Measurements from ENCODE around the gene OR2S2.
"Not testable (repeated sequence)": the region's sequence is repeated elsewhere in the genome, so short reads cannot be mapped to it uniquely, and the experiment has no call there.

Gene OR2S2, protein sequence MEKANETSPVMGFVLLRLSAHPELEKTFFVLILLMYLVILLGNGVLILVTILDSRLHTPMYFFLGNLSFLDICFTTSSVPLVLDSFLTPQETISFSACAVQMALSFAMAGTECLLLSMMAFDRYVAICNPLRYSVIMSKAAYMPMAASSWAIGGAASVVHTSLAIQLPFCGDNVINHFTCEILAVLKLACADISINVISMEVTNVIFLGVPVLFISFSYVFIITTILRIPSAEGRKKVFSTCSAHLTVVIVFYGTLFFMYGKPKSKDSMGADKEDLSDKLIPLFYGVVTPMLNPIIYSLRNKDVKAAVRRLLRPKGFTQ

DNA sequence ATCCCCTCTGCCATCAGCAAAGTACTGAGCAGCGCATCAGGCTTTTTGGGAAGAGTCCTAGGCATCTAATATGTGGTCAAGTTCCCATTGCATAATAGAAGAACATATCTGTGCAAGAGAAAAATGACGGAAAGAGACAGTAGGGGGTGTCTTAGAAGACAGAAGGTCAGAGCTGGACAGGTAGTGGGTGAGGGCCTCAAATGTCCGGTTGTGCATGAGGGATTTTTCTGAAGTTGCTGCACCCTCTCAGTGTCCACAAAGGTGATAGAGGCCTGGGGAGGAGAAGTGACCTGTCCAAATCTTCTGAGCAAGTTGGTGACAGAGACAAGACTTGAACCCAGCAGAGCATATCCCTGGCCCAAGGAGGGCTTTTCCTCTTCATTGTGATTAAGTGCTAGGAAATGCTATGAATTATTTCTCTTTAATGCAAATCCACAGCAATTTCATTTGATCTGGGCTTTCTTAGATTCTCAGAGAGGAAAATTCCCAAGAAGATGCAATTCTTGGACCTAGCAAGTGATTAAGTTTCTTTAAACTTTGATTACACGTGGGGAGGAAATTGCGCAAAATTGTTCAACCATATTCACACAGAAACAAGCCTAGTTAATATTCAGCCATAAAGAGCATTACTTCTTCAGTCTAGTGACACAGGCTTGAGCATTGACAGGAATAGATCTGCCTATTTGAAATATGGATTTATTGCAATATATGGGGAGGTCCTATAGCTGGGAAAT lies at the start of gene OR2S2:
TSS of gene OR2S2 (minus strand) at position 51 of the 734 bp plus-strand sequence. CDS start 56 bp downstream, outside the sequence.
- no peak for DNase-seq (ENCODE audit: low read depth)

DNA sequence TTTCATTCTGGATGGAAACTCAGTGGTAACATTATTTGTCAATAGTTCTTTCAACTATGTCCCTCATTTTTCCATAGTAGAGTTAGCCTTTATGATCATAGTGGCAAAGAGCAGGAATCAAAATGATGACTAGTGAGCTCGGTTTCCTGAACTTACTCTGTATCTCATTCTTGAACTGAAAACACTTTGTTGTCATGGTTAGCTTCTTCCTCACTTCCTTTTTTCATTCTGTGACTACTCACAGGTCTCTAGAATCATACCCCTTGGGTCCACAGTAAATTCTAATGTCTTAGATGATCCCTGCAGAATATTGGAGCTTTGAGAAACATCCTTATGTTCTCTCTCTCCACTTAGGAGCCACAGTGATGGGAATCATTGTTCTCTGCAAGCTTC lies 49.4 kb upstream of the OR2S2 start:
- no peak for DNase-seq (ENCODE audit: low read depth)

DNA sequence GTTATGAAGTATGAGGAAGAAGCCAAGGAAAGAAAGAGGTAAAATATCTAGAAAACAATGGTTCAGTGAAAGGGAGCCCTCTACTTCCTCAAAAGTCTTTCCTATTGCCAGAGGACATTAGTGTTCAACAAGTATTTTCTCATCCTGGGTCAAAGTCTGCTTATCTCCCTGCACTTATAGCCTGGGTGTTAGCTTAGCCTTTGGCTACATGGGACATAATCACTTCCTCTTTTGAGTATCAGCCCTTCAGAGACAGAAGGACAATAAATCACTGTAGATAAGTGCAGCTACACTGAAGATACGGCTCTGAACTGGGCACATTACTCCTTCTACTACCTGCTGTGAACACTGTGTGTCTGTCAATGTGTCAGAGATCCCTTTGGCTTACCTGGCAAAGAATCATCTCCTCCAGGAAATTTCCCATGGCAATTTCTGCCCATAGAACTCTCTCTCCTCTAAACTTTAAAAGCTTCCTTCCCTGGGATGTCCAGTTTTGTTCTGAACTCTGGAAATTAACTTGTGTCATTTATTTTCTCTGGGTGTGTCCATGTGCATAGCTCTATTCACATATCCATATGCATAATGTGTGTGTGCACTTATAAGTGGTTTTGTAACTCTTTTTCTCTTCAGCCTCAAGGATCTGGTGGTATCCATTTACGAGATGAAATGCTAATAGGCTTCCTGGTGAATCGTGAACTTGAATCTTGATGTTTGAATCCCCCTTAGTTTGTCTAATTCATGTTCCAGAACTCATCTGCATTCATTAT lies 48.8 kb upstream of the OR2S2 start:
- no peak for DNase-seq (ENCODE audit: low read depth)

DNA sequence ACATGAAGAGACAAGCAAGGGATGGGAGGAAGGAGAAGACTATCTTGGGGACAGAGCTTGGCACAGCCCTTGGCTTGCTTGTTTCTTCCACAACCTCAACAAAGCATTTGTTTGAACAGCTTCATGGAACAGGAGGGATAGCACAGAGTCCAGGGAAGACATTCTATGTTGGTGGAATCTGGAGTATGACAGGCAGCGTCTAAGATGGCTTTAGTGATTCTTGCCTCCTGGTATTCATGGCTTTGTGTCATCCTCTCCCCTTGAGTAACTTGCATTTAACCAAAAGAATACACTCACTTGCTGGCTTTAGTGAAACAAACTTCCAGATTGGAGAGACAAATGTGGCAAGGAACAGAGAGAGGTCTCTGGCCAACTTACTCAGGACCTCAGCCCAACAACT lies 47.9 kb upstream of the OR2S2 start:
- no peak for DNase-seq (ENCODE audit: low read depth)

DNA sequence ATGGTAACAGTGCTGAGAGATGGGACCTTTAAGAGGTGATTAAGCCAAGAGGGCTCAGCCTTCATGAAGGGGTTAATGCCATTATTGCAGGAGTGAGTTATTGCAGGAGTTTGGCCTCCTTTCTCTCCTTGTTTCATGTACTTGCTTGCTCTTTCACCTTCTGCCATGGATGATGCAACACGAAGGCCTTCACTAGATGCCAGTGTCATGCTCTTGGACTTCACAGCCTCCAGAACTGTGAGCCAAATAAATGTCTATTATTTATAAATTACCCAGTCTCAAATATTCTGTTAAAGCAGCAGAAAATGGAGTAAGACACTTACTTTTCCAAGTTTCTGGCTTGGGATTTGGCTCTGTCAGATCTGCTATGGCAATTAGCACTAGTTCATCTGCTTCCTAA lies 40.4 kb upstream of the OR2S2 start:
- DNase-seq (ENCODE audit: low read depth), result no peak

DNA sequence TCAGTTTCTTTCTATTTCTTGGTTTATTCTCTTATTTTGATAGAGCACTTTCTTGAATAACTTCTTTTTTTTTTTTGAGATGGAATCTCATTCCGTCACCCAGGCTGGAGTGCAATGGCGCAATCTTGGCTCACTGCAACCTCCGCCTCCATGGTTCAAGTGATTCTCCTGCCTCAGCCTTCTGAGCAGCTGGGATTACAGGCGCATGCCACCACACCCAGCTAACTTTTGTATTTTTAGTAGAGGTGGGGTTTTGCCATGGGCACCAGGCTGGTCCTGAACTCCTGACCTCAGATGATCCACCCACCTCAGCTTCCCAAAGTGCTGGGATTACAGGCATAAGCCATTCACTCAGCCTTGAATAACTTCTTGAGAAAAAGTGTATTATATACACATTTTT lies 39.1 kb upstream of the OR2S2 start:
- DNase-seq (ENCODE audit: low read depth), result not testable (repeated sequence)

DNA sequence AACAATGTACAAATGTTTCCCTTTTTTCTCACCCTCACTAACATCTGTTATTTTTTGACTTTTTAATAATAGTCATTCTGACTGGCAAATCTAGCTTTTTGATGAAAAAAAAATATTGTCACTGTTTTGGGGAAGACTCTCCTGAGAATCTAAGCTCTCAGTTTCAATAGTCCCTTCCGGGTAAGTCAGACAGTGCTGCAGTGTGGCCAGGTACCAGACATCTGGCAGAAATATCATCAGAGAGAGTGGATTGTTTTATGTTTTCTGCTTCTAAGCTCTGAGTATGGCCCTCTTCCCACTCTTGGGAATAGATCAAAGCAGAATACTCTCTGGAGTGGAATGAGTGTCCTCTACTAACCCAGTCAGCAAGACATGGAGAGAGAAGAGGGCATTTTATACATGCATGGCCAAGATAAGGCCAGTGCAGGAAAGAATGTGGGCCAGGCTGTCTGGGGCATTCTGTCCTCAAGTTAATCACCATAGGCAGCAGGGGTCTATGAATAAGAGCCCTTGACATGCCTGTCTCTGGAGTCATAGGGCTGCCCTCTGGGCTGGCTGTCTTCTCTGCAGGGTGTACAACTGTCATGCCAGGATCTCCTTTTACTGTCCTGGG lies 38.5 kb upstream of the OR2S2 start:
- peak; percentile 47 for DNase-seq (ENCODE audit: low read depth)

DNA sequence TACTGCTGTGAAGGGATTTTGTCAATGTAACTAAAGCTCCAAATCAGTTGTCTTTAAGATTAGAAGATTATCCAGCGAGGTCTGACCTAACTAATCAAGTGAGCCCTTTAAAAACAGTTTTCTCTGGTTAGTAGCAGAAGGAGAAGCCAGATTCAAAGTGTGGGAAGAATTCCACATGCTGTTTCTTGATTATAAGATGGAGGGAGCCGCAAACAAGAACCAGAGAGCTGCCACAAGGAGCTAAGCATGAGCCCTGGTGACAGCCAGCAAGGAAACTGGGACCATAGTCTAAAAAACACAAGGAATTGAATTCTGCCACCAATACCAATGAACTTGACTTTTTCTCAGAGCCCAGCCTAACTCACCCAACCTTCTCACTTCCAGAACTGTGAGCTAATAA lies 37.0 kb upstream of the OR2S2 start:
- DNase-seq (ENCODE audit: low read depth), result no peak

DNA sequence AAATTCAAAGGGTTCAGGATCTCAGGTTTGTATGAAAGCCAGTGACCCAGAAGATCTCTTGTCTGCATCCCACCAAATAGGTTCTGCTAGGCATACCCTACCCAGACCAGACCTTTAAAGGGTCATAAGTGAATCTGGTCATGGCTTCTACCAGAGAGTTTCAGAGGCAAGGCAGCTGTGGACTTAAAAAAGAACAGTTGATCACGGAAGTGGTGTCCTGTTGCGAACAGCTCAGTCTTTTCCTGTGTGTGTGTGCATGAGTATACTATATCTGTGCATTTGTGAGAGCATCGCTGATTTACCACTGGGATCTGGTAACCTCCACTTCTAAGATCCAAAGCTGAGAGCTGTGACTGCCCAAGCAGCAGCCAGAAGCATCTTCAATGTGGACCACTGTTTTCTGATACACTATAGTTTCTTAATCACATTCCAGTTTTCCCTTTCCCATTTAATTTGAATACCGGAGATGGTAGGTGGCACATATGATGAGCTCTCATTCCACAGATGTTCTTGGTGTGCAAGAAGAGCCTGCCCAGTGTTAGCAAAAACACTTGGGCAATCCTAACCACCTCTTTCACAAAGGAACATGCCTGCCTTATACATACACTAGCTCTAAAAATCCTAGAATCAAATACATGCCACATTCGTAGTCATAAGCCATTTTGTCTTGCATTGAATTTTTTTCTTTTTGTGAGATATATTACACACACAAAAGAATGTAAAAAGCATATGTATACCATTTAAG lies 36.2 kb upstream of the OR2S2 start:
- DNase-seq (ENCODE audit: low read depth), result no peak

DNA sequence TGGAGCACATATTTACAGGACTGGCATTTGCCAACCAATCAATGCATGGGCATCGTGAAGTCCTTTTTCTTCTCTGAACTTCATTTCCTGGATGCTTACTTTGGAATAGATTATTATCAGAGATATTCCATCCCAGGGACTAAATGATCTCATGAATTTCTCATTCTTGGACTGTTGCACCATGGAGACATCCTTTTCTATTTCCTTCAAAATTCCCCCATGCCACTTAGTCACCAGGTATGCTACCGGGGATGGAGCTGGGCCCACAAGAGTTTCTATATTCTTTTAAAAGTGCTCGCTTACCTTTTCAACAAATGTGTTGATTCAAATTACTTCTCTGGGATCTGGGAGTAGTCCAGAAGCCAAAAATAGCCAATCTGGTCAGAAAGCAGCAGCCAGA lies 35.2 kb upstream of the OR2S2 start:
- DNase-seq (ENCODE audit: low read depth), result not testable (repeated sequence)

DNA sequence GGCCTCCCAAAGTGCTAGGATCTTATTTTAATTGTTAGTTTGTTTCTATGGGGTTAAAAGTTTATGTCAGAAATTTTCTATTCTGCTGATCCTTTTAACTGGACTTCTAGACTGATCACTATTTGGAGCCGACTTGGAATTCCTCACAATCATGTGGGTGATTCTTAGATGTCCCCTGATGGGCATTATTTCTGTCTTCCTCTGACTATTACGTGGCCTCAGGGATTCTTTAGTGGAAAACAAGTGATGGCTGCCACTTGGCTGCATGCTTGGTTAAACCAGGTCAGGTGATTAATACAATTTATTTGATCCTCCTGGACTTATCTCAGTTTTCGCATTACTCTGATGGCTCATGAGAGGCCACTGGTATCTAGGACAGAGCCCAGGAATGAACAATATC lies 32.2 kb upstream of the OR2S2 start:
- DNase-seq (ENCODE audit: low read depth), result no peak

DNA sequence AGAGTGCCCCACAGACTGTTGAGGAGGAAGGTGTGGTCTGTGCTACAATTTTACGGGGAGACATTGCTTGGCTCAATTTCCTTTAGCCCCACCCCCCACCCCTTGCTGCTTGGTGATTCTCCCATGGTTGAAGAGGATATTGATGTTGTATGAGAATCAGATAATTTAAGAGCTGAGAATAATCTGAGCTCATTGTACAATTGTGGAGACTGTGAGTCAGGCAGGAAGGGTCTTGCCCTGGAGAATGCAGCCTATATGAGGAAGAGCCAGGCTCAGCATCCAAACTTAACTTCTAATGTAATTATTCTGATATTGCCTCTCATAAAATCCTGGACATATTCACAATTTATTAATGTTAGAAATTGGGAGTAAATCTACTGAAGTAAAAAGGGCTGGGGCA lies 26.1 kb upstream of the OR2S2 start:
- no peak for DNase-seq (ENCODE audit: low read depth)

DNA sequence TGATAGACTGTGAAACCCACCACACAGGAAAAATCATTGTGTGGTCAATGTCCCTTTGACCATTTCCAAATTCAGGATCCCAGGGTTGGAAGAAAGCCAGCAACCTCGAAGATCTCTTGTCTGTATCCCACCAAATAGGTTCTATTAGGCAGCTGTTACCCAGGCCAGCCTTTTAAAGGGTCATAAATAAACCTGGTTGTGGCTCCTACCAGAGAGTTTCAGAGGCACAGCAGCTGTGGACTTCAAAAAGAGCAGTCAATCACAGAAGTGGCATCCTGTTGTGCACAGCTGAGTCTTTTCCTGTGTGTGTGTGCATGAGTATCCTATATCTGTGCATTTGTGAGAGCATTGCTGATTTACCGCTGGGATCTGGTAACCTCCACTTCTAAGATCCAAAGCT lies 23.7 kb upstream of the OR2S2 start:
- DNase-seq (ENCODE audit: low read depth), result no peak

DNA sequence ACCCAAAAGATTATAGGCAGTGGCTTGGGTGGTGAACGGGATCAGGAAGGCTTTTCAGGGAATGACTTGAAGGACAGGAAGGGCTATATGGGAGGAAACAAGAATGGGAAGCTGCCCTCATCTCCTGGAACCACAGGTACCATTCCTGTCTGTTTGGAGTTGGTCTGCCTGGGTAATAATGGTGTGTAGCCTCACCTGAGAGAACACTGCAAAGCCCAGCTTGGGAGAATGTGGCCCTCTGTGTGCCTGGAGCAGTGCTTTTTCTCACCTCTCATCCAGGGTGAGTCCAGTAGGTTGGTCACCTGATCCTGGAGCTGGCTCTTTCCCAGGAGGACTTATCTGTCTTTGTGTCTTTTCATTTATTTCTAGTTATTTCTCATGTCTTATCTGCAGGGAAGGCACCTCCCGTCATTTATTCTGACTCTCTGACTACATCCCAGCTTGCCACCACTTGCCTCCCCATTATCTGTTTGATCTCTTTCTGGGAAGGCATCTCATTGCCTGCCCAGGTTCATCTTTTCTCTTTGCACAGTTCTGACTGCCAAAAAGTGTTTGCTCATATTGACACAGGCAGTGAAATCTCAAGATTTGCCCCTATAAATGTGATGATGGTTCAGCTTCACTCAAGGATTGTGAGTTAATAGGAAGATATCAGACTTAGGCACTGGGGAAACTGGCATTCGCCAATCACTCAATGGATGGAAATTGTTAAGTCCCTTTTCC lies 22.5 kb upstream of the OR2S2 start:
- DNase-seq (ENCODE audit: low read depth), result no peak

DNA sequence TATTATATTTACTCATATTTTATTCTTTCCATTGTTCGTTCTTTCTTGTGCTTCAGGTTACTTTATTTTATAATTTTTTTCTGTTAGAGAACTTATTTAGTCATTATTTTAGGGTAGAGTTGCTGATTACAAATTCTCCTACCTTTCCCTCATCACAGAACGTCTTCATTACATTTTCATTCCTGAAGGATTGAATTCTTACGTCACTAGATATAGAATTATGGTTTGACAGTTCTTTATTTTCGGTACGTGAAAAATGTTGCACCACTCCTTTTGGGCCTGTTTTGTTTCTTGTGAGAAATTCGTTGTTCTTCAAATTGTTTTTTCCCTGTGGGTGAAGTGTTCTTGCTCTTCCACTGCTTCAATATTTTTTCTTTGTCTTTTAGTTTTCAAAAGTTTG lies 20.8 kb upstream of the OR2S2 start:
- DNase-seq (ENCODE audit: low read depth), result no peak

DNA sequence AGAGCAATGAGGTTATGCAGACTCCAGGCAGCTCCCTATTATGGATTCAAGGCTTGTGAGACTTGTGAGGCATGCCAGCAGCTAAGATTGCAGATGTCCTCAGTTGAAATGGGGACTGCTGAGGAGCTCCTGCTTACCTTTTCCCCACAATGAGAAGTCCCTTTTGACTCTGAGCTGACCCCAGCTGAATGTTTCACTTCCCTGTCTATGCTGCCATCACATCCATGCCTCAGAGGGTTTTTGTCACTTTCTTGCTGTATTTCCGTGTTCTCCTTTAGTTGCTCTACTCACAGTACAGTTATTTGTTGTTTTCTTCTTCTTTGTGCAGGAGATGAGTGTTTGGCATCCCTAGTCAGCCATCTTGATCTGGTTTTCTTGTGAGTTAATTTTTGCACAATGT lies 18.8 kb upstream of the OR2S2 start:
- DNase-seq (ENCODE audit: low read depth), result no peak

DNA sequence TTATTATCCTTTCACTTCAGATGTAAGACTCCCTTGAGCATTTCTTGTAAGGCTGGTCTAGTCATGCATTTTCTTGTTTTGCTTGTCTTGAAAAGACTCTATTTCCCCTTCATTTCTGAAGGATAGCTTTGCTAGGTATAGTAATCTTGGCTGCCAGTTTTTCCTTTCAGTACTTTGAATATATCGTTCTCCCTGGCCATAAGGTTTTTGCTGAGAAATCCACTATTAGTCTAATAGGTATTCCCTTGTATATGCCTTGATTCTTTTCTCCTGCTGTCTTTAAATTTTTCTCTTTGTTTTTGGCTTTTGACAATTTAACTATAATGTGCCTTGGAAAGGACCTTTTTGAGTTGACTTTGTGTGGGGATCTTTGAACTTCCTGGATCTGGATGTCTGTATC lies 16.8 kb upstream of the OR2S2 start:
- DNase-seq (ENCODE audit: low read depth), result no peak

DNA sequence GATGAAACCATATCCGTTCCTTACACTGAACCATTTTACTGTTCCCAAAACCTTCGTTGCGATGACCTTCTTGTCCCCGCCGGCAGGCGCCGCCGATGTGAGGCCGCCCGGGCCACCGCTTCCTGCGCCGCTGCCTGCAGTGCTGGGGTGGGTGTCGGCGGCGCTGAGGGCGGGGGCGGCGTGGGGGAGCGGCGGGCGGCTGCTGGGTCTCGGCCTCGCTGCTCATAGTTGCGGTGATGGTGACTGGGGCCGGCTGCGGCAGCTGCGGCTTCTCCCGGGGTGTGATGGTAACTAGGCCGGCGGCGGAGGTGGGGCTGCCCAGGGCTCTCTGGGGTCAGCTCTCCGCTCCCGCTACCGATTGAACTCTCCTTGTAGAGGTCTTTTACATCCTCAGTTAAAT lies 14.1 kb upstream of the OR2S2 start:
- DNase-seq (ENCODE audit: low read depth), result no peak

DNA sequence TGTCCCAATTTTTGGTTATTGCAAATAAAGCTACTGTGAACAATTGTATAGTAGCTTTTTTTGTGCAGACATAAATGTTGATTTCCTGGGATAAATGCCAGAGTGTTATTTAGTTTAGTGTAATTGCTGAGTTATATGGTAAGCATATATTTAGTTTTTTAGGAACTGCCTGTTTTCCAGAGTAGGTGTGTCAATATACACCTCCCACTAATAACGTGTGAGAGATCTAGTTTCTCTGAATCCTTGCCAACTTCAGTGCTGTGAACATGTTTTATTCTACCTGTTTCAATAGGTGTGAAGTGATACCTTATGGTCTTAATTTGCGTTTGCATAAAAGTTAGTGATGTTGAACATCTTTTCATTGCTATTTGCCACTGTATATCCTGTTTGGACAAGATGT lies 9.1 kb upstream of the OR2S2 start:
- DNase-seq (ENCODE audit: low read depth), result no peak

DNA sequence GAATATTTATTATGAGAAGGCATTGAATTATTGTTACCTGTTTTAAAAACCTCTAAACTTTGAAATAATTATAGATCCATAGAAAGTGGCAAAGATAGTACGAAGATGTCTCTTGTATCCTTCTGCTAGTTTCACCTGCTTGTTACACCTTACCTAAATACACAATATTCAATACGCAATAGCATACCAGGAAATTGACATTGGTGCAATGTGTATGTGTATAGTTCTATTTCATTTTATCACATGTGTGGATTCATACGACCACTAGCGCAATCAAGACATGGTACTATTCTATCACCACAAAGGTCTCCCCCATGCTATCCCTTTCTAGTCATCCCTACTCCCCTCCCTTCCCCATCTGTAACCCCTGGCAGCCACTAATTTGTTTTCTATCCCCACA lies 8.5 kb upstream of the OR2S2 start:
- no peak for DNase-seq (ENCODE audit: low read depth)

DNA sequence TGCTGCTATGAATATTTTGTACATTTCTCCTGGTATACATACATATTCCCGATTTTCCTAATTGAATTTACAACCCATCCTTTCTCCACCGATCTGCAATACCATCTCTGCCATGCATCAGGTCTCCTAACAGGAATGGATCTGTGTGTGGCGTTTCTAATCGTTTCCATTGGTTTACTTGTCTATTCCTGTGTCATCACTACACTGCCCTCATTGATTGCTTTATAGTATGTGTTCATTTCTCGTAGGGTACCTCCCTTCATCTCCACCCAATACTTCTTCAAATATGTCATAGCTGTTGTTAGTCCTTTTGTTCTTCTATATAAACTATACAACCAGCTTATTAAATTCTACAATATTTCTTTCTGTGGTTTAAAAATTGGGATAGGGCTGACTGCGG lies 7.1 kb upstream of the OR2S2 start:
- DNase-seq (ENCODE audit: low read depth), result no peak

Measured in ELR (cell line).